GM21528 (cell line): ENCODE measurements around the gene CPSF2.

Experiments used
- ATAC-seq: cut with Tn5 transposase; IDR thresholded peaks from one replicate; pipeline ENCODE4 v1.9.1; 2021; ENCODE audit warnings: mild to moderate bottlenecking, moderate library complexity; ENCODE audit not compliant: unreplicated experiment, low FRiP score

The CPSF2 gene

DNA sequence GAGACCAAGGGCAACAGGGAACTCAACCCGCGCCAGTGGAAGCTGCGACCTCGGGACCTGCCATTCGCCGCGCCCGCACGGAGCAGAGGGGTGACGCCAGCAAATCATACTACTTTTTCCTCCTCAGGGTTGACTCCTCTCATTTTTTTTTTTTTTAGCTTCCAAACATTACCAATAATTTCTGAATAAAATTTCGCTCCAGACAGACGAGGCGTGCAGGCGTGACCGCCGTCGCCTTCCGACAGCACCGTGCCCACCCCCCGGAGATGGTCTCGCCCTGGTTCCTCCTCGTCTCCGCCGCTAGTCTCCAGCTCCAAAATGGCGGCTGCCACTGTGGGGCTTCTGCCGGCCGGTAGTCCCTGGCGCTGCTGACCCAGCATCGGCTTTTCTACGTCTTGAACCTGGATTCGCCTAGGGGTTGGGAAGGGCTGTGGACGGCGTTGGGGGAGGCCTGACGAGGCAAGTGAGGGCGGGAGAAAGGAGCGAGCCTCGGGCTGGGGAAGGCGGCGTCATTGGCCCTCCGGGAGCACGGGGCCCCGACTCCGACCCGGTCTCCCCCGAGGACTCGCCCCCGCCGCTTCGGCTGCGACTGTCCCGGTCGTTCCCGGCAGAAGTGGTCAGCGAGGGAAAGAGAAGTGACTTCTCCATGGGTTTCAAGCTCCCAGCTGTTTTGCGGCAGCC lies at the start of gene CPSF2, which contains the start of gene NDUFB1:
CPSF2 (plus strand) TSS at position 300 of the 681 bp plus-strand sequence. CDS start 9,016 bp downstream, outside the sequence.
NDUFB1 (minus strand) TSS at position 37 of the 681 bp plus-strand sequence. CDS start 4,069 bp downstream, outside the sequence.
- peak; percentile 86 for ATAC-seq

DNA sequence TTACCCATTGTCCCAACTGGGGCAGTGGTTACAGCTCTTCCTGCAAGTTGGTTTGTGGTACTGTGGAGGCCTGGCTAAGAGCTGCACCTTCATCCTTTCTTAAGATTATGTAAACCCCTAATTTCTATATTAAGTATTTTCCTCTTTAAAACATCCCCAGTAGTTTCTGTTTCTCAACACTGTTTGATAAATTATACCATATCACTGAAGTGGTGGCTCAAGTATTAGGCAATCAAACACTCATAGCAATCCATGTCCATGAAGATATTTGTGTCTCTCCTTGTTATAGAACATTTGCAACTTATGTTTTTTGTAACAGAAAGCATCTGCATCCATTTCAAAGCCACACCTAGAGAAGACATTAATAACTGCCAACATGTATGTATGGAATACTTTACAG lies 47.2 kb upstream of the CPSF2 start:
- ATAC-seq: no peak

DNA sequence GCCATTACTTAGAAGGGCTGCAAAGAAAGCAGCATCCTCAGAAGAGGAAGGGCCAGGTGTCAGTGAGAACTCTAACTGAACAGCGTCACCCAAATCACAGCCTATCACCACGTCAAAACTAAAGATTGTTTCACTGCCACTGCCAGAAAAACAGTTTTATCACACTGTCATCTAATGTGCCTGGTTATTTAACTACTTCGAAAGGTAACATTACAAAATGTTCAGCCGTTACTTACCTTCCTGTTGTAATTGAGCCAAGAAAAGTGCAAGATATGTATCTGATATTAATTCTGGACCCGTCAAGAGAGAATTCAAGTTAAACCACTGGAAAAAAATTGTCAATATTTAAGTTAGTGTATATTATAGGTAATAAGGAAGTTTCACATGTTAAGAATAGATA lies 33.3 kb upstream of the CPSF2 start:
- no peak for ATAC-seq

- no peak for ATAC-seq
Observed at GRCh38 chr14:92093320-92093719, 28.4 kb upstream of the CPSF2 start.

DNA sequence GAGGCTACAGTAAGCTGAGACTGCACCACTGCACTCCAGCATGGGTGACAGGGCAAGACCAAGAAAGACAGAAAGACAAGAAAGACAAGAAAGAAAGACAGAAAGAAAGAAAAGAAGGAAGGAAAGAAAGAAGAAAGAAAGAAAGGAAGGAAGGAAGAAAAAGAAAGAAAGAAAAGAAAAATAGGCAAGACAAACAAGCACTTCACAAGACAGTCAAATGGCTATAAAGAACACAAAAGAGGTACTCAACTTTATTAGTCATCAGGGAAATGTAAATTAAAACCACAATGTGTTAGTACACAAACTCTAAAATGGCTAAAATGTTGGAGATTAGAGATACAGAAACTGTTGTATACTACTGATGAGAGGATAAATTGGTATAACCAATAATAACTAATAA lies 22.0 kb upstream of the CPSF2 start:
- ATAC-seq: no peak

DNA sequence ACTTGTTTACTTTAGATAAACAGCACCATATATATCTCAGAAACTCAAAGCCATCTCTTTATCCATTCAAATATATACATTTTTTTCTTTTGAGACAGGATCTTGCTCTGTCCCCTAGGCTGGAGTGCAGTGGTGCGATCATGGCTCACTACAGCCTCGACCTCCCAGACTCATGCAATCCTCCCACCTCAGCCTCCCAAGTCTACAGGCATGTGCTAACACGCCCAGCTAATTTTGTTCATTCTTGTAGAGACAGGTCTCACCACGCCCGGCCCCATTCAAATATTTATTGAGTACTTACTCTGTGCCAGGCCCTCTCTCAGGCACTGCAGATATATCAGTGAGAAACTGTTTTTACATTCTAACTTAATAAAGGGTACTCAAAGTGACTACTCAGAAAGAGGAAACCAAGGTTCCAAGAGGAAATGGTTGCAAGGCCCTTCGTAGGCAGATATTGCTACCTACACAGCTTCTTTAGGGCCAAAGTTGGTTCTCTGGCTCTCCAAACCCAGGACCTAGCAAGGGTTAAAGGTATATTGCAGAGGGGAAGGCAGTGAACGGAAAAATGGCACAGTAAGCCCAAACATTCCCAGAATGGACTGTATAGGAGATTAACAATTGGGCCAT lies 18.3 kb upstream of the CPSF2 start:
- ATAC-seq: no peak

DNA sequence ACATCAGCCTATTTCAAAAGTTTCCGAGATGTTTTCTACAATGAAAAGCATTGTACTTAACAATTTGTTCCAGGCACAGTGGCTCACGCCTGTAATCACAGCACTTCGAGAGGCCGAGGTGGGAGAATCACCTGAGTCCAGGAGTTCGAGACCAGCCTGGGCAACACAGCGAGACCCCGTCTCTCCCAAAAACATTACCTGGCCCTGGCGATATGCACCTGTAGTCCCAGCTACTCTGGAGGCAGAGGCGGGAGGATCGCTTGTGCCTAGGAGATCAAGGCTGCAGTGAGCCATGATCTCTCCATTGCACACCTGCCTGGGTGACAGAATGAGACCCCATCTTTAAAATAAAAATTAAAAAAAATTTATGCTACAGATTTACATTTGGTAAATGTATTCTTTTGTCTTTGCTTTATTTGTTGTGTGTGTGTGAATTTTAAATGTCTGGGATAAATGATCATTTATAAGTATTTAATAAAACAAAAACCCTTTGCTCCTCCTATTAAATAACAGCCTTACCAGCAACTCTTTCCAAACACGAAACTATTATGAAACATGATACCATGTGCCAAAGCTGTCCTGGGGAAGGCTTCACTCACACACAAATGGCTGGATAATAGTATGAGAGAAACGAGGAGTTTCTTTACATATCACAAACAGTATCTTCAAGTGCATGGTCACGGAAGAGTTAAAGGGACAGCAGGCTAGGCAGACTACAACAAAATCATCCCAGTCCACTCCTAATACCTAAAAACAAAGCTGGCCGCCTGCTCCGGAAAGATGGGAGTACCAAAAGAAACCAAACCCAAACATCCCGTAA lies 16.5 kb upstream of the CPSF2 start:
- ATAC-seq: no peak

- ATAC-seq: peak; percentile 19
Observed at GRCh38 chr14:92105893-92106142, 16.0 kb upstream of the CPSF2 start.

- ATAC-seq: peak; percentile 87
Observed at GRCh38 chr14:92106143-92106926, 15.4 kb upstream of the CPSF2 start, which contains the start of gene ATXN3. ATXN3 (minus strand) TSS chr14:92106582; CDS start chr14:92106552, 30 bp downstream.

- ATAC-seq: no peak
Observed at GRCh38 chr14:92108345-92109254, 13.2 kb upstream of the CPSF2 start.

DNA sequence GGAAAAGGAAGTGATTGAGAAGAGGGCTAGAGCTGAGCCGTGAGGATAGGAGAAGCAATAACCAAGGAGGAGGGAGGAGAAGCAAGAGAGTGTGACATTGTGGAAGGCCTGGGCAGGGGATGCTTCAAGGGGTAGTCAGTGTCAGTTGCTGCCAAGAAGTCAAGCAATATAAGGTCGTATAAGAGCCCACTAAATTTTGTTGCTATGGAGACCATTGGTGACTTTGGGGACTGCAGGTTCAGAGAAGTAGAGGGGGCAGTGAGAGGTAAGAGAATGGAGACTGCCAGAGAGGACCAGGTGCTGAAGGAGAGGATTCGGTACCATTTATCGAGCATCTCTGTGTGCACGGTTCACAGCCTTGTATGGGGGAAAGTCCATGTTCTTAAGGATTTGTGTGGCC lies 12.3 kb upstream of the CPSF2 start:
- ATAC-seq: no peak

DNA sequence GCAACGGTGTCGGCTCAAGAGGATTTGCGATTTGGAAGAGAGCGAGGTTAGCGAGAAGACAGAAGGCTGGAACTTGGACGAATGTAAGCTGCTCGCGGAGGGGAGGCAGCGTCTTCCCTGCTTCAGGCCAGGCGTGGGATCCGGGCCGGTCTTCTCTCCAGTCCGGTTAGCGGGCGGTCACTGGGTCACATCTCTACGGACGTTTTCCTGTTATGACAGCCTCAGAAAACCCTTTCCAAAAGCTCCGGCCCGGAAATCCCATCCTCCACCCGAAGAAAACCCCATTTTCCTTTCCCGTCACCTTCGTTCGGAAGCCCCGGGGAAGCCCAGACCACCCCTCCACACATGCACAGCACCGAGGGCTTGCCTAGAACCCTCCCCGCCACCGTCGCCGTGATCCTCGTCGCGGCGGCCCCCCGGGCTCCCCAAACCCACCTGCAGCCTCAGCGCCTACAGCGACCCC lies 531 bp upstream of the CPSF2 start:
- ATAC-seq: peak; percentile 29

DNA sequence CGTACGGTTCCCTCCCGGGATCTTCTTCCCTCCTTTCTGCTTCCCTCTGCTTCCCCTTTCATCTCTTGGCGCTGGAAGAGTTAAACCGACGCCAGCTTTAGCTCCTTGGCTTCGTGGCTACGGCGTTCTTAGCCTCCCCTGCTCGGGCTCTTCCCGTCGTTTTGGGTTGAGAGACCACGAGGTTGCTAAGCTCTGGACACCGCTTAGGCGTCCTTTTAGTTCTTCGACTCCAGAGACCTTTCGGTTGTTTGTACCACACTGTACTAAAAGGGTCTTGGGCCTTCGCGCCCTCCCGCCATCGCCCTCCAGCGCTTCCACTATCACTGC lies 545 bp downstream of the CPSF2 start:
- ATAC-seq: peak; percentile 14

DNA sequence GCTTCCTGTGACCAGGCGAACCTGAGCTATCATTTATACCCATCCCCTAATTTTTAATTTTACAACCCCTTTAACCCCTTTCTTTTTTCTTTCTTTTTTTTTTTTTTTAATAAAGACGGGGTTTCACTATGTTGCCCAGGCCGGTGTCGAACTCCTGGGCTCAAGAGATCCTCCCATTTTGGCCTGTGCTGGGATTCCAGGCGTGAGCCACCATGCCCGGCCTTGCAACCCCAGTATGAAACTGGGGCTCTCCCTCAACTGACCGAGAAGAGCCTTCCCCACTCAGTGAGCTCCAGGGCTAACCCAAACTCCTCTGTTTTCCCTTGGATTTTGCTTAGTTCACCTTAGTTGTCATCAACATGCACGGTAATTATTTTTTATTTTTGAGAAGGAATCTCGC lies 992 bp downstream of the CPSF2 start:
- ATAC-seq: no peak

- no peak for ATAC-seq
Observed at GRCh38 chr14:92134456-92134855, 12.7 kb downstream of the CPSF2 start.

DNA sequence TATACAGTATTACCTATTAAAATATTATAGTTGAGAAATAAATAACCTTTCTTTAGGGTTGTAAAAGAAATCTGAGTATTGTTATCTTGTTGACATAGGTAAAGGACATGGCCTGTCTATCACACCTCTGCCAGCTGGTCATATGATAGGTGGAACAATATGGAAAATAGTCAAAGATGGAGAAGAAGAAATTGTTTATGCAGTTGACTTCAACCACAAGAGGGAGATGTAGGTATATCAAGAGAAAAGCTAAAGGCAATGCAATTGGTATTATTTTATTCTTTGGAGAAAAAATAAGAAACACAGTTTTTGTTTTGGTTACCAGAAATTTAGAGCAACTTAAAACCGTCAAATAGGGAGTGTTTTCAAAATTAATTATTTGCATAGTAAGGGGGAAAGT lies 13.5 kb downstream of the CPSF2 start:
- ATAC-seq: no peak

GRCh38 chr14:92143309-92143708 lies 21.5 kb downstream of the CPSF2 start:
- no peak for ATAC-seq

DNA sequence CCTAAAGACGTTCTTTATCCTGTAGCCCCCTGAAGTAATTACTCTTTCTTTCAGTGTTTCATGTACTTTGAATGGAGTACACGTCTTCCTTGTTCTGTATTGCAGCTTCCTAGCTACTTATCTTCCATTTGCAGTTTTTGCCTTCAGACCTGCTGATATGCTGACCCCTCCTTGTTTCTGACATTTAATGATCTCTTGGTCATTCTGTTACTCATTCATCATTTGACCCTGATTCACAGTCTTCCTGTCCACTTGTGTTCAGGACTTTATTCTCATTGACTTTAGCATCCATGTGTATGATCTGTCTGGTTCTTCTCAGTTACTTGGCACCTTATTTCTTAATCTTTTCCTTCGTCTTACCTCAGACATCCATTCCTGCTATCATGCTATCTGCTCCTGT lies 22.2 kb downstream of the CPSF2 start:
- ATAC-seq: no peak

- no peak for ATAC-seq
Observed at GRCh38 chr14:92144708-92145107, 22.9 kb downstream of the CPSF2 start.

GRCh38 chr14:92153581-92153980 lies 31.8 kb downstream of the CPSF2 start:
- ATAC-seq: no peak
